ENCODE measurements around the gene HSD3B2.

Gene HSD3B2

GRCh38 chr1:119414950-119415349, at the start of gene HSD3B2:
TSS of gene HSD3B2 (plus strand) at chr1:119415150. CDS start at chr1:119415420, 270 bp downstream.
- no peak within 1 kb of the TSS for H3K4me3 ChIP-seq (ENCODE audit: low read depth, low read length)
- DNase-seq (ENCODE audit: low read depth) = no peak
- TF ChIP-seq MAX (IDR thresholded peaks at IDR 0.05; ENCODE audit: low read depth, low read length) = no peak

GRCh38 chr1:119366424-119366823, 48.5 kb upstream of the HSD3B2 start:
- H3K4me3 ChIP-seq (ENCODE audit: low read depth, low read length) = no peak overlapping the region

GRCh38 chr1:119367432-119368124, 47.4 kb upstream of the HSD3B2 start:
- no peak for TF ChIP-seq MAX (IDR thresholded peaks at IDR 0.05; ENCODE audit: low read depth, low read length)
- no peak for TF ChIP-seq POLR2A (IDR thresholded peaks at IDR 0.05; ENCODE audit: extremely low read depth, insufficient read length)
- peak; percentile 80 for TF ChIP-seq CTCF (IDR thresholded peaks at IDR 0.05; ENCODE audit: low read depth, low read length)
- no peak for TF ChIP-seq MYC (IDR thresholded peaks at IDR 0.05; ENCODE audit: low read depth, low read length)
- H3K4me3 ChIP-seq (ENCODE audit: low read depth, low read length) = no peak overlapping the region
- peak; percentile 21 for DNase-seq (ENCODE audit: low read depth)

More at GRCh38 chr1:119366424-119366823, 48.5 kb upstream of the HSD3B2 start:
- no peak for DNase-seq (ENCODE audit: low read depth)
- TF ChIP-seq CTCF (IDR thresholded peaks at IDR 0.05; ENCODE audit: low read depth, low read length) (no peak), POLR2A (IDR thresholded peaks at IDR 0.05; ENCODE audit: extremely low read depth, insufficient read length) (no peak), MYC (IDR thresholded peaks at IDR 0.05; ENCODE audit: low read depth, low read length) (no peak), MAX (IDR thresholded peaks at IDR 0.05; ENCODE audit: low read depth, low read length) (no peak)

- no peak within 1 kb of the TSS for H3K4me3 ChIP-seq (ENCODE audit: low read depth, low read length)
- TF ChIP-seq MYC (IDR thresholded peaks at IDR 0.05; ENCODE audit: low read depth, low read length) (no peak), MAX (IDR thresholded peaks at IDR 0.05; ENCODE audit: low read depth, low read length) (no peak), CTCF (IDR thresholded peaks at IDR 0.05; ENCODE audit: low read depth, low read length) (no peak), POLR2A (IDR thresholded peaks at IDR 0.05; ENCODE audit: extremely low read depth, insufficient read length) (no peak)
- no peak for DNase-seq (ENCODE audit: low read depth)
Observed at GRCh38 chr1:119368554-119368953, 46.4 kb upstream of the HSD3B2 start, which contains the start of gene HAO2. TSS of gene HAO2 (plus strand) at chr1:119368785. CDS start at chr1:119381086, 12,301 bp downstream.

- DNase-seq (ENCODE audit: low read depth) = no peak
- TF ChIP-seq MAX (IDR thresholded peaks at IDR 0.05; ENCODE audit: low read depth, low read length) (no peak), MYC (IDR thresholded peaks at IDR 0.05; ENCODE audit: low read depth, low read length) (no peak), POLR2A (IDR thresholded peaks at IDR 0.05; ENCODE audit: extremely low read depth, insufficient read length) (no peak), CTCF (IDR thresholded peaks at IDR 0.05; ENCODE audit: low read depth, low read length) (no peak)
- no peak overlapping the region for H3K4me3 ChIP-seq (ENCODE audit: low read depth, low read length)
Observed at GRCh38 chr1:119370748-119371147, 44.2 kb upstream of the HSD3B2 start.

- no peak for DNase-seq (ENCODE audit: low read depth)
- H3K4me3 ChIP-seq (ENCODE audit: low read depth, low read length) = no peak overlapping the region
- no peak for TF ChIP-seq MYC (IDR thresholded peaks at IDR 0.05; ENCODE audit: low read depth, low read length)
- no peak for TF ChIP-seq MAX (IDR thresholded peaks at IDR 0.05; ENCODE audit: low read depth, low read length)
- TF ChIP-seq POLR2A (IDR thresholded peaks at IDR 0.05; ENCODE audit: extremely low read depth, insufficient read length) = no peak
Observed at GRCh38 chr1:119371815-119372214, 43.1 kb upstream of the HSD3B2 start.

Measured in NB4 (cell line).